ENCODE measurements around the gene KRTAP1-3.

GRCh38 chr17:41010441-41010840 is 24.2 kb downstream of the KRTAP1-3 start:
- TF ChIP-seq HDAC2 (IDR thresholded peaks at IDR 0.05) = no peak
- TF ChIP-seq FOSL2 (IDR thresholded peaks at IDR 0.05) = no peak
- no peak for TF ChIP-seq FOSL2 (CRISPR knock-in tag; IDR thresholded peaks at IDR 0.05)
- TF ChIP-seq TFCP2L1 (CRISPR knock-in tag; IDR thresholded peaks at IDR 0.05) = no peak
- TF ChIP-seq POLR2A (IDR thresholded peaks at IDR 0.05; ENCODE audit: low read length) = no peak
- no peak for TF ChIP-seq RFX5 (IDR thresholded peaks at IDR 0.05)
- TF ChIP-seq CTCF (IDR thresholded peaks at IDR 0.05) = no peak
- no peak for TF ChIP-seq ESRRA (IDR thresholded peaks at IDR 0.05; ENCODE audit: borderline replicate concordance, low read length)
- no peak for TF ChIP-seq CEBPB (IDR thresholded peaks at IDR 0.05)
- TF ChIP-seq CBX2 (IDR thresholded peaks at IDR 0.05; ENCODE audit: borderline replicate concordance, low read depth) = no peak
